Cardiac fibroblast (primary cell): Measurements from ENCODE around the gene ABCC9.
"Not testable (repeated sequence)": the region's sequence is repeated elsewhere in the genome, so short reads cannot be mapped to it uniquely, and the experiment has no call there.

Source experiments
- DNase-seq, 2 donors: peaks; one replicate each; pipeline versions ENCODE4 v3.0.0 to v3.0.0-alpha.2; 2010; ENCODE audit warnings: low read depth in 2 of 2
- H3K4me3 ChIP-seq, 2 donors: replicated peaks in 1 of 2; 1 replicate in 1 of 2; 2 replicates in 1 of 2; pipeline ENCODE4 v1.5.1; 2011; ENCODE audit warnings: low read depth in 2 of 2, low read length in 2 of 2, mild to moderate bottlenecking in 2 of 2, moderate library complexity in 1 of 2
- CTCF ChIP-seq: IDR thresholded peaks from one replicate; pipeline ENCODE4 v1.5.1; 2011; ENCODE audit warnings: low read depth, mild to moderate bottlenecking, low read length, inconsistent platforms

ABCC9 gene

GRCh38 chr12:21941506-21942376 is 515 bp upstream of the ABCC9 start:
- TF ChIP-seq CTCF: peak; percentile 62
- peak overlapping the region; percentile 42 to 54 for H3K4me3 ChIP-seq
- peak; percentile 48 to 72 for DNase-seq

DNA sequence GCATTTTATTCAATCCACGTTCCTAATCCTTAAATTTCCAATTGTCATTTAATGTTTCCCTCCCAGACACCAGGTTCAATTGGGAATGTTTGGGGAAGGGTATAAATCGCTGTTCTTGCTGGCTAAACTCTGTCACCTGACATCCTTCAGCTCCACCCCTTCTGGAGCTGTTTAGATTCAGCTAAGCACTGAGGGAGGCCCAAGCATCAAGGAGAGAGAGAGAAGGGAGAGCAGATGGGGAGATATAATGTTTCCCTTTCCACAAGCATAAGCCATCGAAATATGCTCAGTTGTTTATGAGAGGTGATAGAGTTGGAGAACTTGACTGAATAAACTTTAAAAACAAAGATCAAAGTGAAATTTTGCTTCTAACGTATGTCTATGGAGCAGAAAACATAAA is 1.8 kb downstream of the ABCC9 start:
- DNase-seq: peak in 1 of 2 donors; percentile 71
- no peak for TF ChIP-seq CTCF

DNA sequence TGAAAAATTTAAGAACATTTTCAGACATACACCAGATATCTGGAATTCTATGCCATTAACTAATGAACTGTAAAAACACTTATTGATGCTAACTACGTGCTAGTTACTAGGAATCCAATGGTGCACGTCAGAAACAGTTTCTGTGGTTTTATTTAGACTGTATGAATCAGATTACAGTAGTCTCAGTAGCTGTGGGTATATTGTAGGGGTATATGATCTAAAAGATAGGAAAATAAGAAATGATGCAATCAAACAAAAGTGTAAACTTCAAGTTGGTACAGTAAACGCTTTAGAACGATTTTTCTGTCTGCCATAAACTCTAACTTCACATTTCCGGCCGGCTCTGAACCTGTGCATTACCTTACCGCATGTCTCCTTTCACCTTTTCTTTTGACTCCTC is 2.3 kb downstream of the ABCC9 start:
- TF ChIP-seq CTCF: no peak
- no peak overlapping the region for H3K4me3 ChIP-seq
- peak in 1 of 2 donors; percentile 48 for DNase-seq

More for the DNA sequence above, 1.8 kb downstream of the ABCC9 start:
- H3K4me3 ChIP-seq: no peak overlapping the region

GRCh38 chr12:21934173-21934572 is 7.1 kb downstream of the ABCC9 start:
- H3K4me3 ChIP-seq: no peak overlapping the region
- no peak for TF ChIP-seq CTCF
- DNase-seq: peak in 1 of 2 donors; percentile 79

- no peak for TF ChIP-seq CTCF
- DNase-seq: peak in 1 of 2 donors; percentile 46
- H3K4me3 ChIP-seq: no peak overlapping the region
Observed at GRCh38 chr12:21933656-21934055, 7.6 kb downstream of the ABCC9 start.

GRCh38 chr12:21929972-21930371 is 11.3 kb downstream of the ABCC9 start:
- not testable (repeated sequence) for DNase-seq, H3K4me3 ChIP-seq

GRCh38 chr12:21925296-21925913 is 15.8 kb downstream of the ABCC9 start:
- no peak overlapping the region for H3K4me3 ChIP-seq
- DNase-seq: no peak
- no peak for TF ChIP-seq CTCF
